ENCODE results near the gene NOS1. TPM values are rescaled to one million over a fixed set of nuclear protein-coding genes. Genes with fewer than 3 reads are reported as not detected.

The NOS1 gene
- total and polyA plus RNA-seq, 2 of the 8 experiments (the other 6 are each of a cell fraction or from before 2014, with no cell fraction given), result 1.5 to 2.0 TPM

GRCh38 chr12:117329756-117330155 lies 31.7 kb downstream of the NOS1 start:
- Histone ChIP-seq H3K4me3 (ENCODE audit: extremely low read depth in 1 of 4, insufficient read depth in 2 of 4, low read depth in 3 of 4, low read length in 4 of 4) (no peak overlapping the region), H4K8ac (ENCODE audit: extremely low read depth, insufficient read depth, low read length) (no peak overlapping the region), H3K4me1 (replicated peaks in 1 of 4; ENCODE audit: control insufficient read depth in 3 of 4, insufficient read depth in 4 of 4, low read length in 3 of 4) (peaks cover 0 to 5% (median 0%) of the 10 kb centered on the region in 4 experiments; a peak in 3 of 7 replicates), H3K4me2 (ENCODE audit: insufficient read depth in 1 of 2, low read depth in 2 of 2, low read length in 2 of 2) (no peak overlapping the region), H2BK20ac (ENCODE audit: low read length) (no peak overlapping the region), H3K4ac (replicated peaks; ENCODE audit: insufficient read length, low read depth, low read length) (no peak overlapping the region), H3K9me3 (ENCODE audit: insufficient read depth in 2 of 2, low read depth in 1 of 2, low read length in 1 of 2) (no peaks in the 10 kb centered on the region), H2BK5ac (ENCODE audit: low read depth, low read length) (no peak overlapping the region), H3K23me2 (ENCODE audit: low read depth, low read length) (no peaks in the 10 kb centered on the region), H2BK15ac (ENCODE audit: low read length) (no peak overlapping the region), H3K79me1 (ENCODE audit: low read depth, low read length) (no peaks in the 10 kb centered on the region), H3K18ac (ENCODE audit: extremely low read depth, low read length) (no peak overlapping the region), H3K79me2 (ENCODE audit: control insufficient read depth in 1 of 2, insufficient read depth in 2 of 2, low read length in 2 of 2) (no peaks in the 10 kb centered on the region), H2BK120ac (replicated peaks; ENCODE audit: low read depth, low read length) (no peak overlapping the region), H3K27me3 (replicated peaks in 1 of 4; ENCODE audit: control insufficient read depth in 3 of 4, extremely low read depth in 1 of 4, insufficient read depth in 3 of 4, low read length in 3 of 4) (no peaks in the 10 kb centered on the region), H2BK12ac (ENCODE audit: low read depth, low read length) (no peak overlapping the region), H4K91ac (replicated peaks; ENCODE audit: insufficient read length, low read length) (no peak overlapping the region), H2AFZ (ENCODE audit: low read length) (no peak overlapping the region), H3K23ac (ENCODE audit: insufficient read length) (no peak overlapping the region), H3K27ac (ENCODE audit: low read depth, low read length) (no peak overlapping the region), H3K9ac (replicated peaks in 1 of 4; ENCODE audit: extremely low read depth in 1 of 4, low read depth in 3 of 4, low read length in 3 of 4) (no peak overlapping the region), H4K5ac (ENCODE audit: insufficient read length, low read depth, low read length) (no peak overlapping the region), H2AK5ac (ENCODE audit: low read depth, low read length) (no peak overlapping the region), H4K20me1 (replicated peaks in 1 of 2; ENCODE audit: control insufficient read depth in 1 of 2, insufficient read depth in 2 of 2, low read length in 2 of 2) (no peaks in the 10 kb centered on the region), H3K14ac (ENCODE audit: insufficient read length) (no peak overlapping the region), H3K56ac (replicated peaks; ENCODE audit: insufficient read length, low read depth, low read length) (no peak overlapping the region), H3K36me3 (ENCODE audit: control insufficient read depth in 2 of 4, insufficient read depth in 4 of 4, low read length in 3 of 4) (no peaks in the 10 kb centered on the region)
- FAIRE-seq (no peak), DNase-seq (ENCODE audit: low read depth in 1 of 2, low spot score in 2 of 2) (no peak)
- ChIA-PET POLR2A (ENCODE audit: partially characterized antibody) (interaction anchor here (1.3 kb wide), 1 partner anchor 10 kb away, joined by 4 read pairs; no protein-coding TSS in a partner anchor), CTCF (ENCODE audit: partially characterized antibody) (interaction anchor here (0.9 to 2.2 kb wide), 7 partner anchors 8 to 96 kb away, joined by 3 to 10 read pairs (median 4); no protein-coding TSS in a partner anchor)
- 91% methylated on average over 8 of the region's 8 CpGs; no CpG with 5 or more reads in 1 of the 2 experiments for WGBS, 2 experiments (ENCODE audit: extremely low coverage in 1 of 2, insufficient coverage in 1 of 2, insufficient read length in 1 of 2, insufficient replicate concordance in 2 of 2, low coverage in 1 of 2, low lambda C conversion rate in 2 of 2, missing lambda C conversion rate in 1 of 2)
- TF ChIP-seq ZNF274 (IDR thresholded peaks at IDR 0.05; ENCODE audit: borderline replicate concordance, extremely low read depth, low read length) (no peak), SRF (IDR thresholded peaks at IDR 0.05; ENCODE audit: low read depth, low read length) (no peak), SP4 (IDR thresholded peaks at IDR 0.05; ENCODE audit: low read length) (no peak), NANOG (IDR thresholded peaks at IDR 0.05; ENCODE audit: insufficient read depth, low read depth, low read length, poor library complexity, severe bottlenecking) (no peak), SIX5 (IDR thresholded peaks at IDR 0.05; ENCODE audit: low read depth, low read length) (no peak), ATF3 (IDR thresholded peaks at IDR 0.05; ENCODE audit: insufficient read depth, low read depth, low read length) (no peak), YY1 (IDR thresholded peaks at IDR 0.05; ENCODE audit: low read depth, low read length) (no peak)

All from H1 (cell line).